GM12878 (cell line): ENCODE results near the gene CMSS1. TPM values are rescaled to one million over a fixed set of nuclear protein-coding genes. Genes with fewer than 3 reads are reported as not detected.
A peak's percentile ranks its signal among the peaks of the same experiment; 100 is the strongest.

ENCODE experiments used
- BMI1 ChIP-seq: fragments of 450-650 bp; IDR thresholded peaks from 2 replicates; pipeline ENCODE4 v1.6.1; 2016; ENCODE audit warnings: mild to moderate bottlenecking, moderate library complexity, borderline replicate concordance
- MTA3 ChIP-seq: IDR thresholded peaks from 2 replicates; pipeline ENCODE4 v1.6.1; 2012; ENCODE audit warnings: low read length, inconsistent platforms, borderline replicate concordance
- NR2C2 ChIP-seq: IDR thresholded peaks from 2 replicates; pipeline ENCODE4 v1.6.1; 2011; ENCODE audit warnings: borderline replicate concordance, low read depth; ENCODE audit not compliant: control insufficient read depth, insufficient read length
- SMAD5 ChIP-seq: IDR thresholded peaks from 2 replicates; pipeline ENCODE4 v1.6.1; 2016; ENCODE audit warnings: antibody characterized with exemption, low read depth
- SUPT20H ChIP-seq: IDR thresholded peaks from 2 replicates; pipeline ENCODE4 v1.6.1; 2011; ENCODE audit warnings: low read depth, mild to moderate bottlenecking, low read length, moderate library complexity, borderline replicate concordance; ENCODE audit not compliant: control insufficient read depth
- TCF12 ChIP-seq: IDR thresholded peaks from 2 replicates; pipeline ENCODE4 v1.6.1; 2011; ENCODE audit warnings: low read depth, mild to moderate bottlenecking, low read length
- ZNF274 ChIP-seq: IDR thresholded peaks from one replicate; pipeline ENCODE4 v1.8.0; 2011; ENCODE audit not compliant: insufficient read length, insufficient read depth
- polyA plus RNA-seq, 11 experiments: library from polyadenylated mRNA; depleted of rRNA in 4 of 11; unstranded in 6 of 11; stranded (reverse) in 5 of 11; fragments of >200 nt; fragmentation: Nextera tagmentation in 4 of 11; fragmentation: Illumina TruSeq in 1 of 11; extraction: Ambion mirVana in 4 of 11; extraction: Trizol in 1 of 11; gene quantifications; 1 replicate in 1 of 11; 2 replicates in 10 of 11; pipeline versions ENCODE4 v1.2.1 to v1.2.3, GENCODE V29; 2011 to 2016; ENCODE audit warnings: inconsistent platforms in 2 of 11, missing spikeins in 2 of 11, low read depth in 1 of 11
- total RNA-seq, 4 experiments: library from RNA; depleted of rRNA in 3 of 4; stranded (reverse); fragments of >200 nt in 3 of 4; fragmentation: Illumina TruSeq in 1 of 4; extraction: Trizol in 1 of 4; gene quantifications; 2 replicates each; pipeline versions ENCODE4 v1.2.1 to v1.2.3, GENCODE V29; 2013 to 2021
- TF ChIP-seq, protein P1 (sequence below): fragments of 450-650 bp; IDR thresholded peaks from 2 replicates; pipeline ENCODE4 v1.6.1; 2017; ENCODE audit warnings: mild to moderate bottlenecking, moderate library complexity
- TF ChIP-seq, protein P2 (sequence below): IDR thresholded peaks from 2 replicates; pipeline ENCODE4 v1.6.1; 2011; ENCODE audit warnings: borderline replicate concordance, low read depth, mild to moderate bottlenecking, moderate library complexity, low read length; ENCODE audit not compliant: insufficient read depth, poor library complexity, severe bottlenecking
- TF ChIP-seq, protein P3 (sequence below): fragments of 450-650 bp; IDR thresholded peaks from 2 replicates; pipeline ENCODE4 v1.6.1; 2016; ENCODE audit warnings: mild to moderate bottlenecking
- TF ChIP-seq, protein P4 (sequence below): IDR thresholded peaks from 2 replicates; pipeline ENCODE4 v1.6.1; 2011; ENCODE audit warnings: mild to moderate bottlenecking, low read depth, low read length, moderate library complexity; ENCODE audit not compliant: insufficient replicate concordance

The CMSS1 gene
- total and polyA plus RNA-seq, 10 of the 15 experiments (the other 5 are each of a cell fraction or from before 2014, with no cell fraction given) = 31.0 to 118 (median 70.1) TPM

DNA sequence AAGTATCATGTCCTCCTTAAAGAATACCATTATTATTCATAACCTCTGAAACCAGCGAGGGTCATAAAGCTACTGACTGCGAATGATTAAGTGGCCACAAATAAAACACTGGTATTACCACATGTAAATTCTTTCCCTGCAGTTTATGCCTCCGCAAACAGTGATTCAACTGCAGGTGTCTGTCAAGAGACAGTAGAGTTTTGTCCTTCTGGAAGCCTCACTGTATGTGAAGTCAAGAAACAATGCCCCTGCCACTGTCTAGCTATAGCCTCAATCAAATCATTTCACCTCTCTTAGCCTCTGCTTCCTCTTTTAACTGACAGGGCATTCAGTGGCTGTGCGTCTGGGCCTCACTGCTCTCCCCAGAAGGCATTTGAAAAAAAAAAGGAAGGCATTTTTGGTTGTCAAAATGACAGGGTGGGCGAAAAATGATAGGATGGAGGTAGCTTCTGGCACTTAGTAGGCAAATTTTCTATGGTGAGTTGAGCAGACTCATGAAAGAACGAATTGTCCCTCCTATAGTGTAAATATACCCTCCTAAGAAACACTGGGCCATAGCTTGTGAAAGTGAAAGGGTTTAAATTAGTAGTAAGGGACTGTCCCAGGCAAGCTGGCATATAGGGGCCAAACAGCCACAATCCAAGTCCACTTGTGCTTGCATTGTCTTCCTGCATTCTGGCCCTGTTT is 229.9 kb downstream of the CMSS1 start (continued):
- TF ChIP-seq, protein P1, sequence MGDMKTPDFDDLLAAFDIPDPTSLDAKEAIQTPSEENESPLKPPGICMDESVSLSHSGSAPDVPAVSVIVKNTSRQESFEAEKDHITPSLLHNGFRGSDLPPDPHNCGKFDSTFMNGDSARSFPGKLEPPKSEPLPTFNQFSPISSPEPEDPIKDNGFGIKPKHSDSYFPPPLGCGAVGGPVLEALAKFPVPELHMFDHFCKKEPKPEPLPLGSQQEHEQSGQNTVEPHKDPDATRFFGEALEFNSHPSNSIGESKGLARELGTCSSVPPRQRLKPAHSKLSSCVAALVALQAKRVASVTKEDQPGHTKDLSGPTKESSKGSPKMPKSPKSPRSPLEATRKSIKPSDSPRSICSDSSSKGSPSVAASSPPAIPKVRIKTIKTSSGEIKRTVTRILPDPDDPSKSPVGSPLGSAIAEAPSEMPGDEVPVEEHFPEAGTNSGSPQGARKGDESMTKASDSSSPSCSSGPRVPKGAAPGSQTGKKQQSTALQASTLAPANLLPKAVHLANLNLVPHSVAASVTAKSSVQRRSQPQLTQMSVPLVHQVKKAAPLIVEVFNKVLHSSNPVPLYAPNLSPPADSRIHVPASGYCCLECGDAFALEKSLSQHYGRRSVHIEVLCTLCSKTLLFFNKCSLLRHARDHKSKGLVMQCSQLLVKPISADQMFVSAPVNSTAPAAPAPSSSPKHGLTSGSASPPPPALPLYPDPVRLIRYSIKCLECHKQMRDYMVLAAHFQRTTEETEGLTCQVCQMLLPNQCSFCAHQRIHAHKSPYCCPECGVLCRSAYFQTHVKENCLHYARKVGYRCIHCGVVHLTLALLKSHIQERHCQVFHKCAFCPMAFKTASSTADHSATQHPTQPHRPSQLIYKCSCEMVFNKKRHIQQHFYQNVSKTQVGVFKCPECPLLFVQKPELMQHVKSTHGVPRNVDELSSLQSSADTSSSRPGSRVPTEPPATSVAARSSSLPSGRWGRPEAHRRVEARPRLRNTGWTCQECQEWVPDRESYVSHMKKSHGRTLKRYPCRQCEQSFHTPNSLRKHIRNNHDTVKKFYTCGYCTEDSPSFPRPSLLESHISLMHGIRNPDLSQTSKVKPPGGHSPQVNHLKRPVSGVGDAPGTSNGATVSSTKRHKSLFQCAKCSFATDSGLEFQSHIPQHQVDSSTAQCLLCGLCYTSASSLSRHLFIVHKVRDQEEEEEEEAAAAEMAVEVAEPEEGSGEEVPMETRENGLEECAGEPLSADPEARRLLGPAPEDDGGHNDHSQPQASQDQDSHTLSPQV = no peak
- TF ChIP-seq, protein P2, sequence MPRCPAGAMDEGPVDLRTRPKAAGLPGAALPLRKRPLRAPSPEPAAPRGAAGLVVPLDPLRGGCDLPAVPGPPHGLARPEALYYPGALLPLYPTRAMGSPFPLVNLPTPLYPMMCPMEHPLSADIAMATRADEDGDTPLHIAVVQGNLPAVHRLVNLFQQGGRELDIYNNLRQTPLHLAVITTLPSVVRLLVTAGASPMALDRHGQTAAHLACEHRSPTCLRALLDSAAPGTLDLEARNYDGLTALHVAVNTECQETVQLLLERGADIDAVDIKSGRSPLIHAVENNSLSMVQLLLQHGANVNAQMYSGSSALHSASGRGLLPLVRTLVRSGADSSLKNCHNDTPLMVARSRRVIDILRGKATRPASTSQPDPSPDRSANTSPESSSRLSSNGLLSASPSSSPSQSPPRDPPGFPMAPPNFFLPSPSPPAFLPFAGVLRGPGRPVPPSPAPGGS = peak; percentile 91
- TF ChIP-seq, protein P3, sequence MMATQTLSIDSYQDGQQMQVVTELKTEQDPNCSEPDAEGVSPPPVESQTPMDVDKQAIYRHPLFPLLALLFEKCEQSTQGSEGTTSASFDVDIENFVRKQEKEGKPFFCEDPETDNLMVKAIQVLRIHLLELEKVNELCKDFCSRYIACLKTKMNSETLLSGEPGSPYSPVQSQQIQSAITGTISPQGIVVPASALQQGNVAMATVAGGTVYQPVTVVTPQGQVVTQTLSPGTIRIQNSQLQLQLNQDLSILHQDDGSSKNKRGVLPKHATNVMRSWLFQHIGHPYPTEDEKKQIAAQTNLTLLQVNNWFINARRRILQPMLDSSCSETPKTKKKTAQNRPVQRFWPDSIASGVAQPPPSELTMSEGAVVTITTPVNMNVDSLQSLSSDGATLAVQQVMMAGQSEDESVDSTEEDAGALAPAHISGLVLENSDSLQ = peak; percentile 92
- TF ChIP-seq MTA3 (0 out of 2 replicates have a peak, but pooled peaks have one; percentile 56), SMAD5 (0 out of 2 replicates have a peak, but pooled peaks have one; percentile 29), ZNF274 (no peak), BMI1 (0 out of 2 replicates have a peak, but pooled peaks have one; percentile 25), NR2C2 (no peak), SUPT20H (no peak), TCF12 (peak; percentile 68)
- TF ChIP-seq, protein P4, sequence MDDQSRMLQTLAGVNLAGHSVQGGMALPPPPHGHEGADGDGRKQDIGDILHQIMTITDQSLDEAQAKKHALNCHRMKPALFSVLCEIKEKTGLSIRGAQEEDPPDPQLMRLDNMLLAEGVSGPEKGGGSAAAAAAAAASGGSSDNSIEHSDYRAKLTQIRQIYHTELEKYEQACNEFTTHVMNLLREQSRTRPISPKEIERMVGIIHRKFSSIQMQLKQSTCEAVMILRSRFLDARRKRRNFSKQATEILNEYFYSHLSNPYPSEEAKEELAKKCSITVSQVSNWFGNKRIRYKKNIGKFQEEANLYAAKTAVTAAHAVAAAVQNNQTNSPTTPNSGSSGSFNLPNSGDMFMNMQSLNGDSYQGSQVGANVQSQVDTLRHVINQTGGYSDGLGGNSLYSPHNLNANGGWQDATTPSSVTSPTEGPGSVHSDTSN = peak; percentile 74
